Fibroblast of lung (primary cell): ENCODE data around the gene ZSCAN9.

Experiments used
- EZH2 ChIP-seq: IDR thresholded peaks from 2 replicates; pipeline ENCODE4 v1.5.1; 2012; ENCODE audit warnings: low read length, control low read depth, mild to moderate bottlenecking; ENCODE audit errors: missing control alignments
- TF ChIP-seq, protein P1 (sequence below), 2 donors: IDR thresholded peaks in 1 of 2; conservative IDR thresholded peaks in 1 of 2; 1 replicate in 1 of 2; 2 replicates in 1 of 2; pipeline ENCODE4 v1.5.1; 2011 to 2012; ENCODE audit warnings: low read length in 2 of 2, control low read depth in 1 of 2, inconsistent platforms in 1 of 2, low read depth in 1 of 2, mild to moderate bottlenecking in 1 of 2

DNA sequence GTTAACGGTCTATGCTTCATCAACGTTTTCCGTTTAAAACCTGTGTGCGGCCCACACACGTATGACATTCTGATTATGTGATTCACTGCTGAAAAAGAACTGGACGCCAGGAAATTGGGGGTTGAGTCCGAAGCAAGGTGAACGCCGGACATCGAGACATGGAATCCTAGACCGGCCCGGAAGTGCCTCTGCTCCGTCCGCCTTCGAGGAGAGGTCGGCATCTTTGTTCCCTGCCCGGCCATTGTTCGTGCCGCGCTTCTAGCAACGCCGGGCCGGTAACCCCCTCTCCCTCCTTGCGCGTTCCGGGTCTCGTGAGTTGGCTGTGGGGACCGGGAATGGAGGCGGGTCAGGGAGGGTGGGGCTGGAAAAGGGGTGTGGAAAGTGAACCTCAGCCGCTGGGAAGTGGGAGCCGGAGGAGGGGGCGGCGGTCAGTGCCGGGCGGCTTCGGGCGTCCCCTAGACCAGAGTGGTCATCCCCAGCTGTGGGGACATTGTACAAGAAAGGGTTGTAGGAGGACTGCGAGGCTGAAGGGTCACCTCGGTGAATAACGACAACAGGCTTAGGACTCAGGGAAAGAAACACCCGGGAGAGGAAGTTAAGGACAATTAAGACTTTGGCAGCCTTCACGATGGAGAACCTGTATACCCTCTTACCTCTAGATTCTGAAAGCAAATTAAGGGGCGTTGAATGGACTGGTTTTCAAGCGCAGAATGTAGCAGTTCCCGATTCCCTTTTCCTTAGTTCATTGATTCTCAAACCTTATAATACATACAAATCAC lies at the start of gene ZSCAN9:
- TF ChIP-seq, protein P1, sequence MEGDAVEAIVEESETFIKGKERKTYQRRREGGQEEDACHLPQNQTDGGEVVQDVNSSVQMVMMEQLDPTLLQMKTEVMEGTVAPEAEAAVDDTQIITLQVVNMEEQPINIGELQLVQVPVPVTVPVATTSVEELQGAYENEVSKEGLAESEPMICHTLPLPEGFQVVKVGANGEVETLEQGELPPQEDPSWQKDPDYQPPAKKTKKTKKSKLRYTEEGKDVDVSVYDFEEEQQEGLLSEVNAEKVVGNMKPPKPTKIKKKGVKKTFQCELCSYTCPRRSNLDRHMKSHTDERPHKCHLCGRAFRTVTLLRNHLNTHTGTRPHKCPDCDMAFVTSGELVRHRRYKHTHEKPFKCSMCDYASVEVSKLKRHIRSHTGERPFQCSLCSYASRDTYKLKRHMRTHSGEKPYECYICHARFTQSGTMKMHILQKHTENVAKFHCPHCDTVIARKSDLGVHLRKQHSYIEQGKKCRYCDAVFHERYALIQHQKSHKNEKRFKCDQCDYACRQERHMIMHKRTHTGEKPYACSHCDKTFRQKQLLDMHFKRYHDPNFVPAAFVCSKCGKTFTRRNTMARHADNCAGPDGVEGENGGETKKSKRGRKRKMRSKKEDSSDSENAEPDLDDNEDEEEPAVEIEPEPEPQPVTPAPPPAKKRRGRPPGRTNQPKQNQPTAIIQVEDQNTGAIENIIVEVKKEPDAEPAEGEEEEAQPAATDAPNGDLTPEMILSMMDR (conservative IDR thresholded peaks at IDR 0.05 in 1 of 2, IDR thresholded peaks at IDR 0.05 in 1 of 2; ENCODE audit: low read depth in 1 of 2, low read length in 2 of 2) = no peak
- no peak for TF ChIP-seq EZH2
